Measurements from ENCODE around the gene HOXC9. TPM values are rescaled to one million over a fixed set of nuclear protein-coding genes. Genes with fewer than 3 reads are reported as not detected.

HOXC9 gene
- total RNA-seq, 1 experiment from 2014 or later, result 6.0 TPM

GRCh38 chr12:53991077-53991460, 8.9 kb upstream of the HOXC9 start:
- BruUV-seq (replicated peaks), result no TSS peak

GRCh38 chr12:53992377-53992889, 7.5 kb upstream of the HOXC9 start:
- Mint-ChIP-seq H3K27me3 (ENCODE audit: insufficient read depth, unreplicated experiment) (peaks cover 7% of the 10 kb centered on the region), H3K9me3 (ENCODE audit: unreplicated experiment) (no peaks in the 10 kb centered on the region), H3K4me3 (ENCODE audit: unreplicated experiment) (no peak overlapping the region), H3K36me3 (ENCODE audit: insufficient read depth, unreplicated experiment) (no peaks in the 10 kb centered on the region), H3K4me1 (ENCODE audit: insufficient read depth, unreplicated experiment) (peaks cover 24% of the 10 kb centered on the region), H3K27ac (ENCODE audit: low read depth, unreplicated experiment) (no peak overlapping the region)
- intact Hi-C loops (cut with micrococcal nuclease), result no loop called here
- ChIA-PET CTCF (interaction anchor here (0.6 to 3.1 kb wide), 5 partner anchors 40 to 246 kb away, joined by 3 to 16 read pairs (median 4); partner anchors contain the start of gene HOXC5), POLR2A (interaction anchor here (1.0 to 2.7 kb wide), 2 partner anchors 7 to 25 kb away, joined by 3 to 12 read pairs; partner anchors contain the start of gene HOXC9)
- no peak for DNase-seq (ENCODE audit: unreplicated experiment)
- no peak for TF ChIP-seq CTCF (IDR thresholded peaks at IDR 0.05; ENCODE audit: unreplicated experiment)
- no TSS peak for BruUV-seq (replicated peaks)

More at GRCh38 chr12:53991077-53991460, 8.9 kb upstream of the HOXC9 start:
- H3K36me3 Mint-ChIP-seq (ENCODE audit: insufficient read depth, unreplicated experiment), result no peaks in the 10 kb centered on the region
- no peak overlapping the region for H3K4me3 Mint-ChIP-seq (ENCODE audit: unreplicated experiment)
- no peaks in the 10 kb centered on the region for H3K9me3 Mint-ChIP-seq (ENCODE audit: unreplicated experiment)
- POLR2A ChIA-PET, result interaction anchor here (0.7 to 2.7 kb wide), 3 partner anchors 8 to 221 kb away, joined by 3 to 12 read pairs (median 4); partner anchors contain the start of gene HOXC9
- H3K4me1 Mint-ChIP-seq (ENCODE audit: insufficient read depth, unreplicated experiment), result peaks cover 24% of the 10 kb centered on the region
- DNase-seq (ENCODE audit: unreplicated experiment), result no peak
- CTCF ChIA-PET, result interaction anchor here (0.5 to 3.1 kb wide), 13 partner anchors 51 to 289 kb away, joined by 3 to 16 read pairs (median 6); no protein-coding TSS in a partner anchor
- TF ChIP-seq CTCF (IDR thresholded peaks at IDR 0.05; ENCODE audit: unreplicated experiment), result no peak
- intact Hi-C loops (cut with micrococcal nuclease), result no loop called here
- H3K27ac Mint-ChIP-seq (ENCODE audit: low read depth, unreplicated experiment), result no peak overlapping the region
- H3K27me3 Mint-ChIP-seq (ENCODE audit: insufficient read depth, unreplicated experiment), result peaks cover 7% of the 10 kb centered on the region

- Mint-ChIP-seq H3K27ac (ENCODE audit: low read depth, unreplicated experiment) (no peak overlapping the region), H3K36me3 (ENCODE audit: insufficient read depth, unreplicated experiment) (no peaks in the 10 kb centered on the region), H3K27me3 (ENCODE audit: insufficient read depth, unreplicated experiment) (peaks cover 7% of the 10 kb centered on the region), H3K4me3 (ENCODE audit: unreplicated experiment) (no peak overlapping the region), H3K4me1 (ENCODE audit: insufficient read depth, unreplicated experiment) (peaks cover 21% of the 10 kb centered on the region), H3K9me3 (ENCODE audit: unreplicated experiment) (no peaks in the 10 kb centered on the region)
- ChIA-PET CTCF (interaction anchor here (1.1 kb wide), 1 partner anchor 209 kb away, joined by 3 read pairs; no protein-coding TSS in a partner anchor), POLR2A (interaction anchor here (0.6 kb wide), 1 partner anchor 20 kb away, joined by 3 read pairs; no protein-coding TSS in a partner anchor)
- intact Hi-C loops (cut with micrococcal nuclease), result no loop called here
- DNase-seq (ENCODE audit: unreplicated experiment), result no peak
- BruUV-seq (replicated peaks), result no TSS peak
- TF ChIP-seq CTCF (IDR thresholded peaks at IDR 0.05; ENCODE audit: unreplicated experiment), result no peak
Measured at GRCh38 chr12:53993162-53994008, 6.6 kb upstream of the HOXC9 start.

- POLR2A ChIA-PET, result no interaction called here
- Mint-ChIP-seq H3K4me3 (ENCODE audit: unreplicated experiment) (no peak overlapping the region), H3K9me3 (ENCODE audit: unreplicated experiment) (no peaks in the 10 kb centered on the region), H3K36me3 (ENCODE audit: insufficient read depth, unreplicated experiment) (no peaks in the 10 kb centered on the region), H3K4me1 (ENCODE audit: insufficient read depth, unreplicated experiment) (peaks cover 15% of the 10 kb centered on the region), H3K27me3 (ENCODE audit: insufficient read depth, unreplicated experiment) (peaks cover 7% of the 10 kb centered on the region), H3K27ac (ENCODE audit: low read depth, unreplicated experiment) (no peak overlapping the region)
- DNase-seq (ENCODE audit: unreplicated experiment), result no peak
- intact Hi-C loops (cut with micrococcal nuclease), result no loop called here
- CTCF ChIA-PET, result no interaction called here
- no peak for TF ChIP-seq CTCF (IDR thresholded peaks at IDR 0.05; ENCODE audit: unreplicated experiment)
- BruUV-seq (replicated peaks), result no TSS peak
Measured at GRCh38 chr12:53994009-53994263, 6.0 kb upstream of the HOXC9 start.
